ENCODE measurements around the gene MYLK4.
A peak's percentile ranks its signal among the peaks of the same experiment; 100 is the strongest.

MYLK4 gene

DNA sequence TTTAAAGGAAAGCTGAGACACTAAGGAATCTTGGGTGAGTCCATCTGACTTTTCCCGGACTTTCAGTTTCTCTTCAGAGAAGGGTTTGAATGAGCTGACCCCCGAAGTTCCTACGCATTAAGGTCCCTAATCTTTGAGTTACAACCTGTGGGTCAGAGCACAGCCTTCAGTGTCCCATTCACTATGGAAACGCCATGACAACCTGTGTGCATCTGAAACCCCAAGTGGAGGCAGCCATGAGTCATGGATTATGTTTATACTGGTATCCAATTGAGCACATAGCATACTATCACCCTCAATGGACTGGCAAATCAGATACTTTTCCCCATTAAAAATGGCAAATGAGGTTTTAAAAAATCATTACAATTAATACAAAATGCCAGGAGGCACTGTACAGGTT, 11.4 kb downstream of the MYLK4 start:
- TF ChIP-seq, protein P1, sequence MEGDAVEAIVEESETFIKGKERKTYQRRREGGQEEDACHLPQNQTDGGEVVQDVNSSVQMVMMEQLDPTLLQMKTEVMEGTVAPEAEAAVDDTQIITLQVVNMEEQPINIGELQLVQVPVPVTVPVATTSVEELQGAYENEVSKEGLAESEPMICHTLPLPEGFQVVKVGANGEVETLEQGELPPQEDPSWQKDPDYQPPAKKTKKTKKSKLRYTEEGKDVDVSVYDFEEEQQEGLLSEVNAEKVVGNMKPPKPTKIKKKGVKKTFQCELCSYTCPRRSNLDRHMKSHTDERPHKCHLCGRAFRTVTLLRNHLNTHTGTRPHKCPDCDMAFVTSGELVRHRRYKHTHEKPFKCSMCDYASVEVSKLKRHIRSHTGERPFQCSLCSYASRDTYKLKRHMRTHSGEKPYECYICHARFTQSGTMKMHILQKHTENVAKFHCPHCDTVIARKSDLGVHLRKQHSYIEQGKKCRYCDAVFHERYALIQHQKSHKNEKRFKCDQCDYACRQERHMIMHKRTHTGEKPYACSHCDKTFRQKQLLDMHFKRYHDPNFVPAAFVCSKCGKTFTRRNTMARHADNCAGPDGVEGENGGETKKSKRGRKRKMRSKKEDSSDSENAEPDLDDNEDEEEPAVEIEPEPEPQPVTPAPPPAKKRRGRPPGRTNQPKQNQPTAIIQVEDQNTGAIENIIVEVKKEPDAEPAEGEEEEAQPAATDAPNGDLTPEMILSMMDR (IDR thresholded peaks at IDR 0.05; ENCODE audit: low read depth, low read length, missing control alignments): no peak
- DNase-seq (ENCODE audit: extremely low read depth, low read depth): peak; percentile 36
- H3K4me3 ChIP-seq (replicated peaks; ENCODE audit: low read depth, low read length): no peak overlapping the region

DNA sequence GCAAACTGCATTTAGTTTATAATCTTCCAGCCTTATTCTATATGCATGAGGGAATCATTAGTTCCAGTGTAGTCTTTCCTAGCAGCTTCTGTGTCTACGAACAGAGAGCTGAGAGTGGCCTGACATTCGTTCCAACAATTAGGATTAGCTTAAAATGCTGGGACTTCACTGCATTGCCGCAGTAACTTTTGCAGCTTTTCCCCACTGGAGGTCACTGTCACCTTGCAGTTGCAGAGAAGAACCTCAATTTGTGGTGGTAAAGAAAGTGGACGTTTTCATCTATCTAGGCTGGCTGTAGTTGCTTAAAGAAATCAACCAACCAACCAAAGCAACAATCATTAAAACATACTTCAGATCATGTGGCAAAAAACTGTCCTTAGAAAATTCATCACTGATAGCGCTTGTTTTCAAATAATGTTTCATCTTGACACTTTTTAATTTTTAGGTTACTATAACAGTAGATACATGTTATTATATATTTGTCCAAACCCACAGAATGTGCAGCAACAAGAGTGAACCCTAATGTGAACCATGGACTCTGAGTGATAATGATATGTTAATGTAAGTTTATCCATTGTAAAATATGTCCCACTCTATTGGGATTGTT, 12.2 kb downstream of the MYLK4 start:
- TF ChIP-seq, protein P1 (IDR thresholded peaks at IDR 0.05; ENCODE audit: low read depth, low read length, missing control alignments): peak; percentile 71

DNA sequence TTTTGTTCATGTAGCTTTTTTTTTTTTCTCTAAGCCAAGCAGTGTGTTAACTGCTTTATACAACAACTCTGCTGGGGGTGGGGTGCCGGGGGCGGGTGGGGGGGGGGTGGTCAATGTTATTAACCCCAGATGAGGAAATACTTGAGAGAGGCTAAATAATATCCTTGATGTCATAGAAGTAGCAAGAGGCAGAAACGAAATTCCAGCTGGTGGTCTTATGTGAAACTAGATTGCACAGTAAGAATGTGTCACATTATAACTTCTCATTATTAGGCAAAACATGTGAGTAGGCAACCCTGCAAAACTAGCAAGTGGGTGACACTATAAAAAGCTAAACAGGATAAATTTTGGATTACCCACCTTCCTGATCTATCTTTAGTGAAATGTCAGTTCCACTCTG, 12.8 kb downstream of the MYLK4 start:
- no peak overlapping the region for H3K4me3 ChIP-seq (replicated peaks; ENCODE audit: low read depth, low read length)
- no peak for DNase-seq (ENCODE audit: extremely low read depth, low read depth)
- TF ChIP-seq, protein P1 (IDR thresholded peaks at IDR 0.05; ENCODE audit: low read depth, low read length, missing control alignments): no peak

More for the DNA sequence above, 12.2 kb downstream of the MYLK4 start:
- DNase-seq (ENCODE audit: extremely low read depth, low read depth): peak; percentile 37
- no peak overlapping the region for H3K4me3 ChIP-seq (replicated peaks; ENCODE audit: low read depth, low read length)

DNA sequence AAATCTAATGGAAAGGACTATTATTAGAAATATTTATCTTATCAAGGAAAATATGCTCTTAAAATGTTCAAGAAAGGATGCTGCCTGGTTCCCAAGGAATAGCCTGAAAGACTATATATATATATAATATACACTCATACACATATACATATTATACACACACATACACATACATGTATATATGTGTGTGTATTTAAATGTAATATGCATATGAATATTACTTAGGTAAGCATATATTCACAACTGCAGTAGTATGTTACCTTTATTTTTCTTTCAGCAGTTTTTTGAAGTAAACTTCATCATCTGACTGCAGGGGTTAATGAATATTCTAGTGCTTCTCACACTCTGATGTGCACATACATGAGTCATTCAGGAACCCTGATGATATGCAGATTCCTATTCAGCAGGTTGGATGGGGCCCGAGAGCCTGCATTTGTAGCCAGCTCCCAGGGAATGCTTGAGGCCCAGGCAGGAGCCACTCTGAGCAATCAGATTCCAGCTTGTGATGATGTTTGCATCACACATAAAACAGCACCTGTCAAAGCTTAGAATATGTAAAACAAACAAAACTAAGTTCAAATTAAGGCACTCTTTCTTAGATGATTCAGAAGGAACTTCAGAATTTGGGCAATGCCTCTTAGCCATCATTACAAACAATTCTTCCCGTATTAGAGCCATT, 16.1 kb downstream of the MYLK4 start:
- TF ChIP-seq, protein P1 (IDR thresholded peaks at IDR 0.05; ENCODE audit: low read depth, low read length, missing control alignments): no peak
- DNase-seq (ENCODE audit: extremely low read depth, low read depth): no peak

DNA sequence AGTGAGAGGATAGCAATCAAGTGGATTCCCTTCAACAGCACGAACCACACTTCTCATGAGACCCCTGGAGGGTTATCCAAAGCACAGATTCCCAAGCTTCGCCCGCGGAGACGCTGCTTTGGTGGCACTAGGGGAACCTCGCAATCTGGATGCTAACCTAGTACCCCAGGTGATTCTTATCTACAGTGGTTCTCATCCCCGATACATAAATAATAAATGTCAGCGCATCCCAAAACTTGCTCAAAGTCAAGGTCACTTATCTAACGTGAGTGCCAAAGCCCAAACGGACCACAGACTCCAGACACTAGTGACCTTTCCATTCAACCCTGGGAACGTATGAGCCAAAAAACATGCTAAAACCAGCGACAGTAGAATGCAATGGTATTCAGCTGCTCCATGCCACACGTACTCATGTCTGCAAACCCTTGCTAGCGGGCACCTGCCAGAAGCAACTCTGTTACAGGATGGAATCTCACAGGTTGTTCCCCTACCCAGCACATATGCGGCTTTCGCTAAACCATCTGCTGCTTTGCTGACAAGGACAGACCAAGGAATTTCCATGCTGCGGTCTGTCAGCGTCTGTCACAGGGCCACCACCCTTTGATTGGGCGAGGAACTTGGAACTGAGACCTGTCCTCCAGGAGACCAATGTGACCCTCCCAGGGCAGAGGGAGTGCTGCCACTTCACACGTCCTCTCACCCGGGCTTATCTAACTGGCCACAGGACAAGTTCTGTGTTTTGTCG, 16.8 kb downstream of the MYLK4 start:
- no peak overlapping the region for H3K4me3 ChIP-seq (replicated peaks; ENCODE audit: low read depth, low read length)
- TF ChIP-seq, protein P1 (IDR thresholded peaks at IDR 0.05; ENCODE audit: low read depth, low read length, missing control alignments): no peak
- no peak for DNase-seq (ENCODE audit: extremely low read depth, low read depth)

More for the DNA sequence above, 16.1 kb downstream of the MYLK4 start:
- H3K4me3 ChIP-seq (replicated peaks; ENCODE audit: low read depth, low read length): no peak overlapping the region

DNA sequence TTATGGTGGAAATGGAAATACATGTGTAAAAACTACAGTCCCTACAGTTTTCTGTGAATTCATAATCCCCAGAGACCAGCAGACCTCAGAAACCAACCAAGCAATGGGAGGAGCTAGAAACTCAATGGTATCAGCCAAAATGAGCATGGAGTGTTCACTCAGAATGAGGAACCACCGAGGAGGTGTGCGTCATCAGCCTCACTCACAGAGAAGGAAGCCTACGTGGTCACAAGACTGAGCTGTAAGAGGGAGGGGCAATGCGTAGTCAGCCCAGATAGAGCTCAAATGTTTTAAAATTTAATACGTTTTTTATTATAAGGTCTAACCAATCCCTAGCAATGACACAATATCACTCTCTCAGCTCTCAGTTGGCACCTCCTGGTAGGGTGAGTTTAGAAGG, 17.4 kb downstream of the MYLK4 start:
- TF ChIP-seq, protein P1 (IDR thresholded peaks at IDR 0.05; ENCODE audit: low read depth, low read length, missing control alignments): no peak
- no peak for DNase-seq (ENCODE audit: extremely low read depth, low read depth)
- H3K4me3 ChIP-seq (replicated peaks; ENCODE audit: low read depth, low read length): no peak overlapping the region
